ENCODE measurements around the gene GNA14. TPM values are rescaled to one million over a fixed set of nuclear protein-coding genes. Genes with fewer than 3 reads are reported as not detected.

The GNA14 gene
- total and polyA plus RNA-seq, 2 donors (not counting 3 experiments of a cell fraction or from before 2014, with no cell fraction given) = 2.1 to 3.3 TPM

GRCh38 chr9:77597057-77597456 is 51.1 kb downstream of the GNA14 start:
- Histone ChIP-seq H3K4me2 (ENCODE audit: insufficient read depth, low read length) (no peak overlapping the region), H3K9me3 (replicated peaks; ENCODE audit: control insufficient read depth, insufficient read depth, low read length) (no peaks in the 10 kb centered on the region), H4K20me1 (replicated peaks; ENCODE audit: control insufficient read depth, extremely low read depth, insufficient read depth, low read length) (no peaks in the 10 kb centered on the region), H3K79me2 (ENCODE audit: control insufficient read depth, insufficient read depth, low read length) (no peaks in the 10 kb centered on the region), H2AFZ (ENCODE audit: low read depth, low read length) (no peak overlapping the region), H3K27me3 (ENCODE audit: control insufficient read depth in 2 of 2, insufficient read depth in 2 of 2, low read length in 2 of 2) (no peaks in the 10 kb centered on the region), H3K4me3 (replicated peaks in 1 of 3; ENCODE audit: insufficient read depth in 1 of 3, low read depth in 1 of 3, low read length in 3 of 3) (no peak overlapping the region), H3K9ac (replicated peaks; ENCODE audit: extremely low read depth, insufficient read depth, low read length) (no peak overlapping the region), H3K27ac (ENCODE audit: insufficient read depth, low read depth, low read length) (no peak overlapping the region), H3K36me3 (ENCODE audit: control insufficient read depth in 2 of 2, extremely low read depth in 1 of 2, insufficient read depth in 2 of 2, low read length in 2 of 2) (no peaks in the 10 kb centered on the region), H3K9me1 (replicated peaks; ENCODE audit: control insufficient read depth, extremely low read depth, insufficient read depth, low read length) (no peaks in the 10 kb centered on the region), H3K4me1 (ENCODE audit: control insufficient read depth, extremely low read depth, insufficient read depth, low read length) (peaks cover 45% of the 10 kb centered on the region)
- no peak for FAIRE-seq
- peak; percentile 56 for DNase-seq (ENCODE audit: low read depth, low spot score)
- intact Hi-C loops (cut with micrococcal nuclease) = loop anchor here (5.0 kb wide), 1 partner anchor 250 kb away; no protein-coding TSS in a partner anchor
- ChIA-PET POLR2A (no interaction called here), CTCF (interaction anchor here (0.6 to 3.7 kb wide), 2 partner anchors 52 to 717 kb away, joined by 3 to 16 read pairs; no protein-coding TSS in a partner anchor)
- TF ChIP-seq CTCF (IDR thresholded peaks at IDR 0.05; ENCODE audit: extremely low read depth in 1 of 2, insufficient read depth in 1 of 2, low read depth in 1 of 2, low read length in 2 of 2) = no peak
- no peak for TF ChIP-seq POLR2AphosphoS5 (IDR thresholded peaks at IDR 0.05; ENCODE audit: insufficient read depth, low read depth, low read length)
- no peak for TF ChIP-seq JUN (IDR thresholded peaks at IDR 0.05; ENCODE audit: borderline replicate concordance, insufficient read depth, insufficient read length, low read depth)
- TF ChIP-seq GATA2 (IDR thresholded peaks at IDR 0.05; ENCODE audit: insufficient read depth, insufficient read length, low read depth, low read length) = no peak
- no peak for TF ChIP-seq MYC (IDR thresholded peaks at IDR 0.05; ENCODE audit: low read depth, low read length)
- TF ChIP-seq POLR2A (IDR thresholded peaks at IDR 0.05; ENCODE audit: low read depth, low read length) = no peak
- no peak for TF ChIP-seq FOS (IDR thresholded peaks at IDR 0.05; ENCODE audit: borderline replicate concordance, insufficient read depth, low read length)
- no peak for TF ChIP-seq MAX (IDR thresholded peaks at IDR 0.05; ENCODE audit: insufficient read depth, insufficient read length)
- TF ChIP-seq EZH2 (IDR thresholded peaks at IDR 0.05; ENCODE audit: borderline replicate concordance, low read depth, low read length, severe bottlenecking) = no peak
- BruUV-seq (replicated peaks) = no TSS peak
- dilution Hi-C loops (cut with MboI; ENCODE audit: extremely low pct_ligation_motif_present, low sequenced_read_pairs) = no loop called here
